Stomach (tissue), 4 donors: ENCODE results near the gene NAALAD2.

ENCODE experiments used
- CTCF ChIP-seq, 7 experiments: fragments of 450-650 bp in 4 of 7; fragments of 200-600 bp in 3 of 7; sonication (generic) in 3 of 7; IDR thresholded peaks; one replicate each; pipeline ENCODE4 v1.5.1; 2016 to 2019; ENCODE audit warnings: antibody characterized with exemption in 7 of 7, control low read depth in 2 of 7, mild to moderate bottlenecking in 1 of 7
- EP300 ChIP-seq: sonication (generic); formaldehyde crosslinking; IDR thresholded peaks from one replicate; pipeline ENCODE4 v1.6.1; 2017; ENCODE audit warnings: antibody characterized with exemption
- POLR2A ChIP-seq, 4 donors: fragments of 450-650 bp; IDR thresholded peaks; one replicate each; pipeline ENCODE4 v1.6.1; 2016; ENCODE audit warnings: antibody characterized with exemption in 4 of 4, control low read depth in 2 of 4, mild to moderate bottlenecking in 1 of 4, moderate library complexity in 1 of 4

- TF ChIP-seq CTCF (IDR thresholded peaks at IDR 0.05): no peak
- TF ChIP-seq EP300: no peak
- no peak for TF ChIP-seq POLR2A (IDR thresholded peaks at IDR 0.05)
Measured at GRCh38 chr11:90221803-90222458, 87.5 kb downstream of the NAALAD2 start.
